SU-DHL-6 (cell line): Measurements from ENCODE around the gene GNB5.

ENCODE experiments used
- H2AFZ ChIP-seq: fragments of 200-600 bp; sonication (generic); 2 replicates; pipeline ENCODE4 v1.6.1; 2014; ENCODE audit warnings: low read depth, mild to moderate bottlenecking, moderate library complexity, mixed read lengths, antibody characterized with exemption, low read length; ENCODE audit not compliant: severe bottlenecking
- H3F3A ChIP-seq: fragments of 200-600 bp; shearing (Covaris generic); 2 replicates; pipeline ENCODE4 v1.6.0; 2016; ENCODE audit warnings: antibody characterized with exemption, mild to moderate bottlenecking; ENCODE audit not compliant: insufficient read depth
- H3K27ac ChIP-seq: fragments of 200-600 bp; sonication (generic); 2 replicates; pipeline ENCODE4 v1.5.1; 2016; ENCODE audit warnings: low read depth, mild to moderate bottlenecking, low read length, moderate library complexity, mixed read lengths
- H3K27me3 ChIP-seq: fragments of 200-600 bp; sonication (generic), shearing (Covaris generic); 2 replicates; pipeline ENCODE4 v1.6.0; 2014; ENCODE audit warnings: mild to moderate bottlenecking, low read length
- H3K36me3 ChIP-seq: fragments of 200-600 bp; sonication (generic); 2 replicates; pipeline ENCODE4 v1.6.1; 2014; ENCODE audit warnings: mild to moderate bottlenecking, low read length, mixed read lengths
- H3K4me2 ChIP-seq: fragments of 300-600, 200-600 bp; shearing (Covaris generic), sonication (generic); 2 replicates; pipeline ENCODE4 v1.6.0; 2014; ENCODE audit warnings: low read length, low read depth, mild to moderate bottlenecking; ENCODE audit not compliant: poor library complexity, severe bottlenecking
- H3K4me3 ChIP-seq: fragments of 200-600 bp; sonication (generic); 2 replicates; pipeline ENCODE4 v1.5.1; 2014; ENCODE audit warnings: antibody characterized with exemption, low read length, mild to moderate bottlenecking, mixed read lengths; ENCODE audit not compliant: insufficient read depth, poor library complexity, severe bottlenecking
- H3K79me2 ChIP-seq: fragments of 200-600 bp; sonication (generic); 2 replicates; pipeline ENCODE4 v1.6.1; 2014; ENCODE audit warnings: mild to moderate bottlenecking, low read length, moderate library complexity; ENCODE audit not compliant: insufficient read depth
- H3K9ac ChIP-seq: fragments of 200-600 bp; sonication (generic); 2 replicates; pipeline ENCODE4 v1.7.0; 2014; ENCODE audit warnings: mild to moderate bottlenecking, low read length
- H3K9me2 ChIP-seq: fragments of 200-600 bp; sonication (generic); replicated peaks from 2 replicates; pipeline ENCODE4 v1.6.1; 2014; ENCODE audit warnings: low read length; ENCODE audit not compliant: insufficient read depth
- H3K9me3 ChIP-seq: fragments of 200-600 bp; sonication (generic); 2 replicates; pipeline ENCODE4 v1.6.1; 2014; ENCODE audit warnings: low read length, mixed read lengths; ENCODE audit not compliant: insufficient read depth
- H4K20me1 ChIP-seq: fragments of 200-600 bp; sonication (generic); 2 replicates; pipeline ENCODE4 v1.6.1; 2014; ENCODE audit warnings: low read depth, mild to moderate bottlenecking, antibody characterized with exemption, low read length, moderate library complexity, mixed read lengths
- EZH2phosphoT487 ChIP-seq: fragments of 200-600 bp; sonication (generic), shearing (Covaris generic); conservative IDR thresholded peaks from 2 replicates; pipeline ENCODE4 v1.6.1; 2018; ENCODE audit warnings: mild to moderate bottlenecking, antibody characterized with exemption, low read length, moderate library complexity, mixed read lengths
- TF ChIP-seq, protein P1 (sequence below): fragments of 200-600 bp; sonication (generic); IDR thresholded peaks from one replicate; pipeline ENCODE4 v1.5.1; 2017; ENCODE audit warnings: antibody characterized with exemption, mild to moderate bottlenecking, low read length, moderate library complexity; ENCODE audit not compliant: insufficient read depth, poor library complexity, severe bottlenecking

The GNB5 gene

DNA sequence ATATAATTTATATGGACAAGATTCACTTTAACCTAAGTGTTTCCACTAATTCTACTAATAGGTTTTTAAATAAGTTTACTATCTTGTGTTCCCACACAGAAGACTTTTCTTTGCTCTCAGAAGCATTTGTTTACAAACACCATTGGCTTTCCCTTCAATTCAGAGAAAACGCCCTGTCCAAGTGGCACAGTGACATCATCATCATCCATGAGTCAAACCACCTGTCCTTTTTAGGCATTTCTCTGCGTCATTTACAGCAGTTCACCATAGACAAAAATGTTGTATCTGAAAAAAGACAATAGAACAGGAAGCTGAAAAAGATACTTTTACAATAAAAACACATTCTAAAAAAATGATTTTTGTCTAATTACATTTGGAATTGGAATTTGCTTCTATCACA lies 69.3 kb downstream of the GNB5 start:
- no peak overlapping the region for H3K9ac ChIP-seq
- TF ChIP-seq EZH2phosphoT487: no peak
- TF ChIP-seq, protein P1, sequence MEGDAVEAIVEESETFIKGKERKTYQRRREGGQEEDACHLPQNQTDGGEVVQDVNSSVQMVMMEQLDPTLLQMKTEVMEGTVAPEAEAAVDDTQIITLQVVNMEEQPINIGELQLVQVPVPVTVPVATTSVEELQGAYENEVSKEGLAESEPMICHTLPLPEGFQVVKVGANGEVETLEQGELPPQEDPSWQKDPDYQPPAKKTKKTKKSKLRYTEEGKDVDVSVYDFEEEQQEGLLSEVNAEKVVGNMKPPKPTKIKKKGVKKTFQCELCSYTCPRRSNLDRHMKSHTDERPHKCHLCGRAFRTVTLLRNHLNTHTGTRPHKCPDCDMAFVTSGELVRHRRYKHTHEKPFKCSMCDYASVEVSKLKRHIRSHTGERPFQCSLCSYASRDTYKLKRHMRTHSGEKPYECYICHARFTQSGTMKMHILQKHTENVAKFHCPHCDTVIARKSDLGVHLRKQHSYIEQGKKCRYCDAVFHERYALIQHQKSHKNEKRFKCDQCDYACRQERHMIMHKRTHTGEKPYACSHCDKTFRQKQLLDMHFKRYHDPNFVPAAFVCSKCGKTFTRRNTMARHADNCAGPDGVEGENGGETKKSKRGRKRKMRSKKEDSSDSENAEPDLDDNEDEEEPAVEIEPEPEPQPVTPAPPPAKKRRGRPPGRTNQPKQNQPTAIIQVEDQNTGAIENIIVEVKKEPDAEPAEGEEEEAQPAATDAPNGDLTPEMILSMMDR: no peak
- no peaks in the 10 kb centered on the region for H3F3A ChIP-seq
- H3K9me2 ChIP-seq: no peaks in the 10 kb centered on the region
- no peaks in the 10 kb centered on the region for H3K27me3 ChIP-seq
- H3K4me2 ChIP-seq: no peak overlapping the region
- no peaks in the 10 kb centered on the region for H3K9me3 ChIP-seq
- H3K4me3 ChIP-seq: no peak overlapping the region
- H3K79me2 ChIP-seq: no peaks in the 10 kb centered on the region
- no peaks in the 10 kb centered on the region for H3K36me3 ChIP-seq
- no peak overlapping the region for H3K27ac ChIP-seq
- H2AFZ ChIP-seq: no peak overlapping the region
- H4K20me1 ChIP-seq: no peaks in the 10 kb centered on the region

DNA sequence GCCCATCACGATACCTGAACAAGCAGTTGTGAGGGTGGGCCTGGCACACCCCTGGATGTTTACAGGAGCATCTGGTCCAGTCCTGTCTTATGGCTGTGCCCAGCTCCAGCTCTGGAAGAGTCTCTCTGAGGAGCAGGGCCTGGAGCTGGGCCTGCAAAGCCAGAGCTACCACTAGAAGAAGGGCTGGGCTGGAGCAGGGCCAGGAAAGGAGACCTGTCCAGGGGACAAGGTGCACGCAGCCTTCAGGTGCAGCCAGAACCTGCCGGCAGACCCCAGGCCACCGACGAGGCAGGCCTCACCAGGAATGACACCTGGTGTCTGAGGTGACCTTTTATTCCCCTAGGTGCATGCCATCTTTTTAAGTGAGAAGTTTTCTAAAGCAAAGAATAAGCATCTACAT lies 70.2 kb downstream of the GNB5 start:
- no peak overlapping the region for H3K4me2 ChIP-seq
- H3K27me3 ChIP-seq: no peaks in the 10 kb centered on the region
- no peaks in the 10 kb centered on the region for H3K36me3 ChIP-seq
- H3K27ac ChIP-seq: no peak overlapping the region
- H3K9me3 ChIP-seq: no peaks in the 10 kb centered on the region
- no peak for TF ChIP-seq EZH2phosphoT487
- TF ChIP-seq, protein P1: no peak
- H3F3A ChIP-seq: no peaks in the 10 kb centered on the region
- H2AFZ ChIP-seq: no peak overlapping the region
- H4K20me1 ChIP-seq: no peaks in the 10 kb centered on the region
- no peaks in the 10 kb centered on the region for H3K79me2 ChIP-seq
- H3K9ac ChIP-seq: no peak overlapping the region
- no peak overlapping the region for H3K4me3 ChIP-seq
- no peaks in the 10 kb centered on the region for H3K9me2 ChIP-seq

DNA sequence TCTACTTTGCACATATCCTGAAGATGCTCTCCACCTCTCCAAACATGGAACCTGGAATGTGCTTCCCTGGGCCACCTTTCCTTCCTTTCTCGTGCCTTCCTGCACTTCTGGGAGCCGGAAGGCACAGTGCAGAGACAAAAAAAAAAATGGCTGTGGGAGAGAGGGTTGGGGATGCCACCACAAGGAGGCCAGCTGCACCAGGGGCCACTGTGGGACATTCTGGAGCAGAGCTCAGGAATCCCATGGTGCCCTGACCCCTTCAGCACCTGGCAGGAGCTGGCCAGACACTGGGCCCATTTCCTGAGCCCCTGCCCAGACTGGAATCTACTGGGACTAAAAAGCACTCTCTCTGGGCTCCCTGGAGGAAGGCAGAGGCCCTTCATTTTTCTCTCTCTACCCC lies 70.7 kb downstream of the GNB5 start:
- Histone ChIP-seq H2AFZ (no peak overlapping the region), H3K4me3 (no peak overlapping the region), H3K27me3 (no peaks in the 10 kb centered on the region), H4K20me1 (no peaks in the 10 kb centered on the region), H3K9ac (no peak overlapping the region), H3K27ac (no peak overlapping the region), H3K4me2 (no peak overlapping the region), H3K9me2 (no peaks in the 10 kb centered on the region), H3K36me3 (no peaks in the 10 kb centered on the region), H3F3A (no peaks in the 10 kb centered on the region), H3K79me2 (no peaks in the 10 kb centered on the region), H3K9me3 (no peaks in the 10 kb centered on the region)
- TF ChIP-seq EZH2phosphoT487: no peak
- TF ChIP-seq, protein P1: no peak
